ENCODE measurements around the gene FBXL19.

FBXL19 gene

GRCh38 chr16:30989469-30990047 is 66.2 kb downstream of the FBXL19 start:
- DNase-seq, result no peak

- no peak for DNase-seq
Observed at GRCh38 chr16:30990105-30990504, 66.7 kb downstream of the FBXL19 start.

- no peak for DNase-seq
Observed at GRCh38 chr16:30991052-30991451, 67.7 kb downstream of the FBXL19 start.

GRCh38 chr16:30992276-30992780 is 69.0 kb downstream of the FBXL19 start:
- DNase-seq, result no peak

DNA sequence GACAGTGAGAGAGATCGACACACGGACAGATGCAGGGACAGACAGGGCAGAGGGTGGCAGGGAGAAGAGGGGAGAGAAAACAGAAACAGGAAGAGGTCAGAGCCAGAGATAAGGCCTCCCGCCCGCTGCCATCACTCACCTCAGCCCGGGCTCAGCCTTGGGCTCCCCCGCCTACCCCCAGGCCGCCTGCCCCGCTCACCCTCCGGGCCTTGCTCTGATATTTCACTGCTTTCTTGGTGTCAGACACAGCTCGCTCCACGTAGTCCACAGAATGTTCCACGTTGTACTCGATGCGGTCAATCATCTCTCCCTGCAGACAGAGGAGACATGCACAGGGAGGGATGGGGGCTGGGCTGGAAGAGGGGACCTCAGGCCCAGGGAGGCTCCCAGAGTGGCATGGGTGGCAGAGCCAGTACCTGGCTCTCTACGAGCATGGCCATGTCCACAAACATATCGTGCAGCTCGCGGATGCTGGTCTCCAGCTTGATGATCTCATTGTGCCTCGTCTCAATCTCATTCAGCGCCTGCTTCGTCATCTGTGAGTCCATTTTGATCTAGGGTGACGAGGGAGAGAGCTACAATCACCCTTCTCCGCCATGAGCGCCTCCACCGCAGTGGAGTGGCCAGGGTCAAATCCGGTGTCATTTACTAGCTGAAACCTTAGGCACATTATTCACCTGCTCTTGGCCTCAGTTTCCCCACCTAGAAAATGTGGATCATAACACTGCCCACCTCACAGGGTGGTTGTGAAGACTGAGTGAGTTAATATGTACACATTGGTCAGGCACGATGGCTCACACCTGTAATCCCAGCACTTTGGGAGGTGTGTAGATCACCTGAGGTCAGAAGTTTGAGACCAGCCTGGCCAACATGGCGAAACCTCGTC is 69.8 kb downstream of the FBXL19 start:
- DNase-seq, result no peak

DNA sequence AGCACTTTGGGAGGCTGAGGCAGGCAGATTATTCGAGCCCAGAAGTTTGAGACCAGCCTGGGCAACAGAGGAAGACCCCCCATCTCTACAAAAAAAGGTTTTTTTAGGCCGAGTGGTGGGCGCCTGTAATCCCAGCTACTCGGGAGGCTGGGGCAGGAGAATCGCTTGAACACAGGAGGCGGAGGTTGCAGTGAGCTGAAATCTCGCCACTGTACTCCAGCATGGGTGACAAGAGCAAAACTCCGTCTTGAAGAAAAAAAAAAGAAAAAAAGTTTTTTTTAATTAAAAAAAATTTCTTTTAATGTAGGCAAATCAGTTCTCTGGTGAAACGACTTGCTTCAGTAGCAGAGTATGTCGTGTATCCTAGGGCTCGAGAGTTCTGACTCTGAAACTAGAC is 72.6 kb downstream of the FBXL19 start:
- DNase-seq, result no peak

DNA sequence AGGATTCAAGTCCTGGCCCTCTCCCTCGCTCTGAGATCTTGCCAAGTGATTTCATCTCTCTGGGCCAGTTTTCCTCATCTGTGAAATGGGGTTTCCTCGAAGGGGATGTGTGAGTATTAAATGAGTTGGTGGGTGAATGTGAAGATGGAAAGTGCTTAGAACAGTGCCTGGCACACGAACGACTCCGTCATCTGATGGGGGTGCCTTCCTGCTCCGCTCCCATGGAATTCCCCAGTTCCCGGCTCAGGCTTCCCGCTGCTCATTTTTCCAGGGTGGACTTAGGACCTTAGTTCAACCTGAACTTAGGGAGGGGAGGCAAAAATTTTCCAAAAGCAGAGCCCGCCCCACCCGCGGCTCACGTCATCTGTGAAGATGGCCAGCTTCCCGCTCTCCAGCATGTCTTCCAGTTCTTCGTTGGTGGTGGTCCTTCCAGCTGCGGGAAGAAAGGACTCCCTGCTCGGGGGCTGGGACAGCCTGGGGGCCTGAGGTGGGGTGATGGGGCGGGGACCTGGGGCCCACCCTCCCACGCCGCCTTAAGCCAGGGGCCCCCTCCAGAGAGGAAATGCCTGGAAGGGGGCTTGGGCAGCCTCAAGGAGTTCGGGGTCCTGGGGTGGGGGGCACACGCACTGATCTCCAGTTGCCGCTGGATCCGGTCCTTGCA is 73.1 kb downstream of the FBXL19 start:
- DNase-seq, result no peak

- peak; percentile 79 for DNase-seq
Observed at GRCh38 chr16:30996985-30997724, 73.8 kb downstream of the FBXL19 start.

DNA sequence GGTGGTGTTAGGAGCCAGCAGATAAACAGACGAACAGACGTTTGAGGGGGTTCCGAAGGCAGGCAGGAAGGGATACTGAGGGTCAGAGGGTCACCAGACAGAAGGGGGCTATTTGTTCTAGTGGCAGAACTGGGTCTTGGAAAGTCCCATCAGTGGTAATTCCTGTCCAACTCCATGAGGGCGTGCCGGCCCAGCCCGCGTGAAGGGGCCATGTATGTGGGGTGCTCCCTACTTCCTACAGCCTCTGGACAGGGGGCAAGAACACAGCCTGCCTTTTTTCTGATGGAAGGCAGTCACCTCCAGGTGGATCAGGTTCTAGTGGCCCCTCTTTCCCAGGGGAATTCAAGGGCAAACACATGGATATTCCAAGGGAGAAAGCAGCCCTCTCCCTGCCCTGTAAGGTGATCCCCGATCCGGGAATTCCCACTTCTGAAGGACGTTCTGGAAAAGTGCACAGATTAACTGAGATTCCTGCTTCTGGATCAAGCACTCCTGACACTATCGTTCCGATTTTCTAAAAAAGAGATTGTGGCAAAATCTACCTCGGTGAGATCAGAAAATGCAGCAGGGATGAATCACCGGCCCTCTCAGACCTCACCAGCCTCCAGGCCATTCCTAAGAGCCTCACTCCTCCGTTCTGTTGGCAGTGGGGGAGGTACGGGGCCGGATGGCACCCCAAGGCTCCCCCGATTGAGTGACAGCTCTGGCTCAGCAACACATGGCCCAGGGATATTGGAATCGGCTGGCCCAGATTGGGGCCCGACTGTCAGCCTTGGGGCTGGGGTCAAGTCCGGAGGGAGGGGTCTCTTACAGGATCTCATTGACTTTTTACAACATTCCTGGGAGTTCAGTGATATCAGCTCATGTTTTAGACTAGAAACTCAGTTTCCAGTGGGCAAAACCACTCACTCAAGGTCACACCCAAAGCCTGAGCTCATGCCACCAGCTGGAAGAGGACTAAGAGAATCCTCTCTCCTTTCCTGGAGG is 74.6 kb downstream of the FBXL19 start:
- peak; percentile 87 for DNase-seq

Measured in fibroblast of skin of right biceps (primary cell).